Epithelial cell of proximal tubule (primary cell): ENCODE data around the gene METTL15. TPM values are rescaled to one million over a fixed set of nuclear protein-coding genes. Genes with fewer than 3 reads are reported as not detected.
"Not testable (repeated sequence)": the region's sequence is repeated elsewhere in the genome, so short reads cannot be mapped to it uniquely, and the experiment has no call there.

ENCODE experiments used
- DNase-seq: peaks from one replicate; pipeline ENCODE4 v3.0.0-alpha.2; 2011; ENCODE audit warnings: low read depth
- H3K4me3 ChIP-seq: 2 replicates; pipeline ENCODE4 v1.5.1; 2011; ENCODE audit warnings: low read depth, mild to moderate bottlenecking, low read length
- total RNA-seq: library from RNA; depleted of rRNA; stranded (reverse); fragments of >200 nt; gene quantifications from 2 replicates; pipeline ENCODE4 v1.2.3, GENCODE V29; 2015
- TF ChIP-seq, protein P1 (sequence below): conservative IDR thresholded peaks from 2 replicates; pipeline ENCODE4 v1.5.1; 2012; ENCODE audit warnings: low read depth, mild to moderate bottlenecking, low read length

Gene METTL15
- total RNA-seq, 1 donor from 2014 or later = 8.7 TPM

DNA sequence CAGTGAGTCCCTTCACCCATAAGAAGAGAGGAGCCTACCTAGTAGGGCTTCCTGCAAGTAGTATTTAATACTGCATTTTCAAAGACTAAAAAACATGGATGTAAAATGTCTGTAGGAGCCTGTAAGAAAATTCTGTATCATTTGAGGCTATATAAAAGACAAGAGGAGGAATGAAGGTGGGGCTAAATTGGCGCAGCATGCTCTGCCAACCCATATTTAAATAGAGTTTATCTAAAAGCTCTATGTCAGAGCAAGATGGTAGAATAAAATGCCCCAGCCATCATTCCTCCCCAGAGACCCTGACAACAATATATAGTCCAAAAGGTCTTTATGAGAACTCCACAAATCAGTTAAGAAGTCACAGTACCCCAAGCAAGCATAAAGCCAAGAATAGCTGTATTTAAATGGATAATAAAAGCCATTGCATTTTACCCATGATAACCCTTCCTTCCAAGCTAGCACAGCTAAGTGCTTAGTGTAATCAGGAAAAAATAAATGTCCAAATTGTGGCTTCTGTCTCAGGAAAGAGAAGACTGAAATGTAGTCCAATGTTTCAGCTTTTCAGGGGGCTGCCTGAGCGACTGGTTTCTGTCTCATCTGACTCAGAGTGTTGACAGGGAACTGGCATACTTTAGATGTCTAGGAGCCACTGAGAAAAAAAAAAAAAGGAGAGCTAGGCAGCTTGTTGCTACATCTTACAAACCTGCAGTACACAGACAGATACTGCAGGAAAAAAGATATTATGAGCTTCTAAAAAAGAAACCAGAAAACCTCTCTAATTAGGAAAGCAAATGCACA, 258.6 kb downstream of the METTL15 start:
- TF ChIP-seq, protein P1, sequence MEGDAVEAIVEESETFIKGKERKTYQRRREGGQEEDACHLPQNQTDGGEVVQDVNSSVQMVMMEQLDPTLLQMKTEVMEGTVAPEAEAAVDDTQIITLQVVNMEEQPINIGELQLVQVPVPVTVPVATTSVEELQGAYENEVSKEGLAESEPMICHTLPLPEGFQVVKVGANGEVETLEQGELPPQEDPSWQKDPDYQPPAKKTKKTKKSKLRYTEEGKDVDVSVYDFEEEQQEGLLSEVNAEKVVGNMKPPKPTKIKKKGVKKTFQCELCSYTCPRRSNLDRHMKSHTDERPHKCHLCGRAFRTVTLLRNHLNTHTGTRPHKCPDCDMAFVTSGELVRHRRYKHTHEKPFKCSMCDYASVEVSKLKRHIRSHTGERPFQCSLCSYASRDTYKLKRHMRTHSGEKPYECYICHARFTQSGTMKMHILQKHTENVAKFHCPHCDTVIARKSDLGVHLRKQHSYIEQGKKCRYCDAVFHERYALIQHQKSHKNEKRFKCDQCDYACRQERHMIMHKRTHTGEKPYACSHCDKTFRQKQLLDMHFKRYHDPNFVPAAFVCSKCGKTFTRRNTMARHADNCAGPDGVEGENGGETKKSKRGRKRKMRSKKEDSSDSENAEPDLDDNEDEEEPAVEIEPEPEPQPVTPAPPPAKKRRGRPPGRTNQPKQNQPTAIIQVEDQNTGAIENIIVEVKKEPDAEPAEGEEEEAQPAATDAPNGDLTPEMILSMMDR = no peak
- DNase-seq = no peak
- H3K4me3 ChIP-seq = no peak overlapping the region

DNA sequence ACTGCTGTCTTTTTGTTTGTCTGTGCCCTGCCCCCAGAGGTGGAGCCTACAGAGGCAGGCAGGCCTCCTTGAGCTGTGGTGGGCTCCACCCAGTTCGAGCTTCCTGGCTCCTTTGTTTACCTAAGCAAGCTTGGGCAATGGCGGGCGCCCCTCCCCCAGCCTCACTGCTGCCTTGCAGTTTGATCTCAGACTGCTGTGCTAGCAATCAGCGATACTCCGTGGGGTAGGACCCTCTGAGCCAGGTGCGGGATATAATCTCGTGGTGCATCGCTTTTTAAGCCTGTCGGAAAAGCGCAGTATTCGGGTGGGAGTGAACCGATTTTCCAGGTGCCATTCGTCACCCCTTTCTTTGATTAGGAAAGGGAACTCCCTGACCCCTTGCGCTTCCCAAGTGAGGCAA, 269.9 kb downstream of the METTL15 start:
- not testable (repeated sequence) for DNase-seq, H3K4me3 ChIP-seq

Other genes with a start within 250 kb of the METTL15 start
- 15.7 and 20.5 TPM in 2 replicates for gene KIF18A, start 232 bp upstream of the METTL15 start, total RNA-seq